Hypothalamus (tissue), 51 donors: ENCODE data around the gene GTF3C2.
"Not testable (repeated sequence)": the region's sequence is repeated elsewhere in the genome, so short reads cannot be mapped to it uniquely, and the experiment has no call there.

ENCODE experiments used
- DNase-seq, 51 donors: peaks; one replicate each; lab custom pipeline; 2025; lab: John Stamatoyannopoulos, UW

Gene GTF3C2

GRCh38 chr2:27373567-27373966 lies 17.0 kb upstream of the GTF3C2 start:
- no peak for DNase-seq

GRCh38 chr2:27372937-27373336 lies 16.4 kb upstream of the GTF3C2 start:
- no peak for DNase-seq

GRCh38 chr2:27370816-27371620 lies 14.5 kb upstream of the GTF3C2 start:
- peak in 6 of 51 donors; percentile 28 to 74 (median 48) for DNase-seq

GRCh38 chr2:27370026-27370815 lies 13.7 kb upstream of the GTF3C2 start, which contains the start of the genes EIF2B4 and SNX17:
TSS of gene EIF2B4 (minus strand) at chr2:27370338. CDS start at chr2:27370314, 24 bp downstream.
TSS of gene SNX17 (plus strand) at chr2:27370616. CDS start at chr2:27370744, 128 bp downstream.
- DNase-seq = peak; percentile 89 to 100 (median 99)

- DNase-seq = peak in 22 of 51 donors; percentile 29 to 80 (median 58)
Measured at GRCh38 chr2:27369471-27370025, 13.0 kb upstream of the GTF3C2 start.

GRCh38 chr2:27363933-27364332 lies 7.4 kb upstream of the GTF3C2 start:
- DNase-seq = no peak

GRCh38 chr2:27362678-27363420 lies 6.3 kb upstream of the GTF3C2 start:
- DNase-seq = no peak

- DNase-seq = peak in 8 of 51 donors; percentile 27 to 56 (median 36)
Measured at GRCh38 chr2:27356056-27356381, 545 bp downstream of the GTF3C2 start.

- DNase-seq = no peak
Measured at GRCh38 chr2:27354597-27354927, 2.0 kb downstream of the GTF3C2 start.

GRCh38 chr2:27353762-27354596 lies 2.6 kb downstream of the GTF3C2 start:
- no peak for DNase-seq

- not testable (repeated sequence) for DNase-seq
Measured at GRCh38 chr2:27353386-27353761, 3.2 kb downstream of the GTF3C2 start.

GRCh38 chr2:27351802-27352598 lies 4.6 kb downstream of the GTF3C2 start:
- no peak for DNase-seq

GRCh38 chr2:27350106-27350693 lies 6.4 kb downstream of the GTF3C2 start:
- DNase-seq = no peak

- no peak for DNase-seq
Measured at GRCh38 chr2:27347641-27348040, 8.9 kb downstream of the GTF3C2 start.

GRCh38 chr2:27336173-27336572 lies 20.4 kb downstream of the GTF3C2 start:
- DNase-seq = no peak

- no peak for DNase-seq
Measured at GRCh38 chr2:27335311-27335710, 21.3 kb downstream of the GTF3C2 start.

- no peak for DNase-seq
Measured at GRCh38 chr2:27324720-27325119, 31.8 kb downstream of the GTF3C2 start.

- DNase-seq = no peak
Measured at GRCh38 chr2:27323596-27324285, 32.8 kb downstream of the GTF3C2 start.
